HG03342 (cell line): Measurements from ENCODE around the gene CMPK1.
"Not testable (repeated sequence)": the region's sequence is repeated elsewhere in the genome, so short reads cannot be mapped to it uniquely, and the experiment has no call there.

Source experiments
- ATAC-seq: cut with Tn5 transposase; IDR thresholded peaks from one replicate; pipeline ENCODE4 v1.9.1; 2021; ENCODE audit warnings: mild to moderate bottlenecking, moderate library complexity; ENCODE audit not compliant: unreplicated experiment

The CMPK1 gene

GRCh38 chr1:47337350-47337749, 3.8 kb downstream of the CMPK1 start:
- no peak for ATAC-seq

- no peak for ATAC-seq
Measured at GRCh38 chr1:47338249-47339077, 4.9 kb downstream of the CMPK1 start.

GRCh38 chr1:47340227-47340626, 6.6 kb downstream of the CMPK1 start:
- no peak for ATAC-seq

- ATAC-seq: not testable (repeated sequence)
Measured at GRCh38 chr1:47346979-47347378, 13.4 kb downstream of the CMPK1 start.

- ATAC-seq: no peak
Measured at GRCh38 chr1:47347735-47348134, 14.1 kb downstream of the CMPK1 start.

GRCh38 chr1:47348246-47348645, 14.7 kb downstream of the CMPK1 start:
- no peak for ATAC-seq

GRCh38 chr1:47351305-47351704, 17.7 kb downstream of the CMPK1 start:
- peak; percentile 91 for ATAC-seq

- no peak for ATAC-seq
Measured at GRCh38 chr1:47361380-47361779, 27.8 kb downstream of the CMPK1 start.

- no peak for ATAC-seq
Measured at GRCh38 chr1:47362828-47363227, 29.2 kb downstream of the CMPK1 start.

GRCh38 chr1:47367651-47368050, 34.1 kb downstream of the CMPK1 start:
- ATAC-seq: no peak

- no peak for ATAC-seq
Measured at GRCh38 chr1:47371016-47371517, 37.5 kb downstream of the CMPK1 start.

GRCh38 chr1:47374501-47374900, 40.9 kb downstream of the CMPK1 start:
- no peak for ATAC-seq

GRCh38 chr1:47378147-47378546, 44.6 kb downstream of the CMPK1 start:
- ATAC-seq: no peak

- no peak for ATAC-seq
Measured at GRCh38 chr1:47380699-47381098, 47.1 kb downstream of the CMPK1 start.

- ATAC-seq: no peak
Measured at GRCh38 chr1:47382399-47382983, 48.9 kb downstream of the CMPK1 start.

- no peak for ATAC-seq
Measured at GRCh38 chr1:47384083-47384482, 50.5 kb downstream of the CMPK1 start.

GRCh38 chr1:47385020-47385419, 51.4 kb downstream of the CMPK1 start:
- no peak for ATAC-seq

GRCh38 chr1:47386268-47386667, 52.7 kb downstream of the CMPK1 start:
- ATAC-seq: no peak

GRCh38 chr1:47388030-47388890, 54.7 kb downstream of the CMPK1 start:
- ATAC-seq: no peak

- peak; percentile 84 for ATAC-seq
Measured at GRCh38 chr1:47388891-47389238, 55.3 kb downstream of the CMPK1 start.

- ATAC-seq: no peak
Measured at GRCh38 chr1:47389731-47390130, 56.1 kb downstream of the CMPK1 start.
